HG02610 (cell line): ENCODE measurements around the gene BRD7.

Experiments used
- ATAC-seq: cut with Tn5 transposase; IDR thresholded peaks from one replicate; pipeline ENCODE4 v1.9.1; 2021; ENCODE audit warnings: mild to moderate bottlenecking, moderate library complexity; ENCODE audit not compliant: unreplicated experiment

The BRD7 gene

GRCh38 chr16:50275428-50276325 lies 93.1 kb downstream of the BRD7 start:
- no peak for ATAC-seq

GRCh38 chr16:50275098-50275415 lies 93.7 kb downstream of the BRD7 start:
- ATAC-seq = no peak

GRCh38 chr16:50274326-50275097 lies 94.3 kb downstream of the BRD7 start:
- peak; percentile 27 for ATAC-seq

- ATAC-seq = peak; percentile 65
These were observed 94.9 kb downstream of the BRD7 start for GRCh38 chr16:50273888-50274325.

GRCh38 chr16:50273382-50273690 lies 95.5 kb downstream of the BRD7 start:
- ATAC-seq = no peak

- ATAC-seq = no peak
These were observed 96.0 kb downstream of the BRD7 start for GRCh38 chr16:50272687-50273381.

GRCh38 chr16:50272111-50272571 lies 96.6 kb downstream of the BRD7 start:
- no peak for ATAC-seq

GRCh38 chr16:50271148-50272041 lies 97.4 kb downstream of the BRD7 start:
- no peak for ATAC-seq

GRCh38 chr16:50270510-50271147 lies 98.2 kb downstream of the BRD7 start:
- no peak for ATAC-seq

GRCh38 chr16:50269769-50270509 lies 98.8 kb downstream of the BRD7 start:
- no peak for ATAC-seq

GRCh38 chr16:50269061-50269705 lies 99.6 kb downstream of the BRD7 start:
- ATAC-seq = no peak

GRCh38 chr16:50268352-50268751 lies 100.4 kb downstream of the BRD7 start:
- ATAC-seq = no peak

- ATAC-seq = no peak
These were observed 101.1 kb downstream of the BRD7 start for GRCh38 chr16:50267651-50268050.

GRCh38 chr16:50267151-50267631 lies 101.6 kb downstream of the BRD7 start:
- no peak for ATAC-seq

GRCh38 chr16:50266337-50267091 lies 102.3 kb downstream of the BRD7 start, which contains the start of gene ADCY7:
ADCY7 (plus strand) TSS chr16:50266551; CDS start chr16:50288180, 21,629 bp downstream.
- ATAC-seq = peak; percentile 69
